Measurements from ENCODE around the gene TMOD4.

TMOD4 gene

DNA sequence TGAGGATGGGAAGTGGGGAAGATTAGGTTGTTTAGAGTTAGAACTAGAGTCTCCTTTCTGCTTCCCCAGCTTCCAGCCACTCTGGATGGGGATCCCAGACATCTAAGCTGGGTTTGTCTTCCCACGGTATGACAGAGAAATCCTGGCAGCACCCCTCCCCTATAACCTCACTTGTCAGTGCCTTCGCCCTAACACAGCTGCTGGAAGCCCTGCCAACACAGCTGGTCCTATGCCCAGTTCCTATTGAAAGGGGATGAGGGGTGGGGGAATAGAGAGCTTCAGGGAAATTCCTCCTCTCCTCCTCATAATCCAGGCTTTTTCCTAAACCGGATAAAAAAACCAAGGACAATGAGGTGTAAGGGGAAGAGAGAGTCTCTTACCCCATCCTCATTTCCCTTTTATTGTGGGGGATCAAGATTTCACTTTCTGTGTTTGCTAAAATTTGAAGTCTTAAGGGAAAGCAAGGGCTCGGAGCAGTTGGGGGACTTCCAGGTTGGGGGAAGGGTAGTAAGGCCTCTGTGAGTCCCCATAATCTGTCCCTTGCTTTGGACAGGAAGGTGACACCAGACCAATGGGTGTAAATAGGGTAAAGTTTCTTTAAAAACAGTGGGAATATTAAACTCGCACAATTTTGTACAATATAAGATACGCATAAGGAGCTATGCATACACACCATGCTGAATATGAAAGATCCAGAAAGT, 590 bp downstream of the TMOD4 start:
- DNase-seq (ENCODE audit: low read depth in 2 of 2), result no peak

GRCh38 chr1:151171190-151171589, 4.6 kb downstream of the TMOD4 start:
- no peak for DNase-seq (ENCODE audit: low read depth in 2 of 2)

DNA sequence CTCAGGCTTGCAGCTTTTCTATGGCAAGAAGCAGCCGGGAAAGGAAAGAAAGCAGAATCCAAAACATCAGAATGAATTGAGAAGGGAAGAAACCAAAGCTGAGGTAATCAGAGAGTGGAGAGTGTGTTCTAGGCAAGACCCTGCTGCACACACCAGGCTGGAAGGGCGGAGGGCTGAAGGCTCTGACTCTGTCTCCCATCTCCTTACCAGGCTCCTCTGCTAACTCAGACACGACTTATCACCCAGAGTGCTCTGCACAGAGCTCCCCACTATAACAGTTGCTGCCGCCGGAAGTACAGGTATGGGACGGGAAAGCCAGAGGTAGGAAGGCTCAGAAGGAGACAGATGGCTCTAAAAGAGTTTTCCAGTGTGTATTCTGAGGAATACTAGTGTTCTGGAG, 8.7 kb downstream of the TMOD4 start:
- no peak for DNase-seq (ENCODE audit: low read depth in 2 of 2)

GRCh38 chr1:151166505-151166956, 9.2 kb downstream of the TMOD4 start:
- no peak for DNase-seq (ENCODE audit: low read depth in 2 of 2)

DNA sequence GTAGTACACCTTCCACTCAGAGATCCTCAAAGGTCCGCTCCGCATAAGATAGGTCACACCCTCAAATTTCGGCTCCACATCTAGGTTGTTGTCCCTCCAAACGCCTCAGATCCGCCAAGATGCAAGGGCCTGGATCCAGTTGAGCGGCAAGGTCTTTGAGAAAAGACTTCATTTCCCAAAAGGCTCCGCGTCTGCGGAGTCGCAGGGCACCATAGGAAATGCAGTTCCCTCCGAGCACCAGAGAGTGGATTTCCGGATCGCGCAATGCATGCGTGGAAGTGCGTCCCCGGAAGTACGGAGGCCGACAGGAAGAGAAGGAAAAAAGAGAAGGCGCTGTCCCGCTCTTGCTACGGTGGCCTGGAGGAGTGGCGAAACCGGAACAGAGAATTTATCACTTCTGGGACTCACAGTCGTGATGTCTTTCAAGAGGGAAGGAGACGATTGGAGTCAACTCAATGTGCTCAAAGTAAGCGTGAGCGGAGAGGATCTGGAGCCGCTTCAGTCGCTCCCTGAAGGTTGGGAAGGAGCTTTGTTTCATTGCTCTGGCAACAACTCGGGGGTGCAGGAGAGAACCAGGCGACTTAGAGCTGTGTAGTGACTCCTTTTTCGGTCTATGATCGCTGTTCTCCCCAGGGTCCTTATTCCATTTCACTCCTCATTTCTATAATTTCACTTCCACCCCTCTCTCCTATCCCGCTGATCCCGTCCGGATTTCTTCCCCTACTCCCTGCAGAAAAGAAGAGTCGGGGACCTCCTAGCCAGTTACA, 9.9 kb downstream of the TMOD4 start, which contains the start of the genes LYSMD1 and SCNM1:
LYSMD1 (minus strand) TSS at position 165 of the 767 bp plus-strand sequence. CDS start 644 bp downstream, outside the sequence.
SCNM1 (plus strand) TSS at position 407 of the 767 bp plus-strand sequence; CDS start at position 416, 9 bp downstream.
- peak; percentile 87 to 92 for DNase-seq (ENCODE audit: low read depth in 2 of 2)

GRCh38 chr1:151165281-151165737, 10.5 kb downstream of the TMOD4 start:
- DNase-seq (ENCODE audit: low read depth in 2 of 2), result no peak

GRCh38 chr1:151164732-151165280, 11.0 kb downstream of the TMOD4 start:
- no peak for DNase-seq (ENCODE audit: low read depth in 2 of 2)

DNA sequence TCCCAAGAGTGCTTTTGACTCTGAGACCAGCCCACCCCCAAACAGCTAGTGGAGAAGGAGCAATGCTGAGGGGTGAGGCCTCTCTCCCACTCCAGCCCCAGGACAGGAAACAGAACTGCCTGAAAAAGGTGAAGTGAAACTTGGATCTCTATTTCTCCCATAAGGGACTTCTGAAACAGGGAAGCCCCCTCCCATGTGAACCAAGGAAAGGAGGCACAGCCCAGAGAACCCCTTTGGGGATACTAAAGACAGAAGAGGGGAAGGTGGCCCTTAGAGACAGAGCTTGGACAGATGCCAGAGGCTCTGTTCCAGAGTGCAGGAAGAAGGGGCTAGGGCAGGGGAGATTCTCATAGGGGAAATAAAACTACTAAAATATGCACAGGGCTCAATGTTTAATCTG, 16.4 kb downstream of the TMOD4 start:
- no peak for DNase-seq (ENCODE audit: low read depth in 2 of 2)

DNA sequence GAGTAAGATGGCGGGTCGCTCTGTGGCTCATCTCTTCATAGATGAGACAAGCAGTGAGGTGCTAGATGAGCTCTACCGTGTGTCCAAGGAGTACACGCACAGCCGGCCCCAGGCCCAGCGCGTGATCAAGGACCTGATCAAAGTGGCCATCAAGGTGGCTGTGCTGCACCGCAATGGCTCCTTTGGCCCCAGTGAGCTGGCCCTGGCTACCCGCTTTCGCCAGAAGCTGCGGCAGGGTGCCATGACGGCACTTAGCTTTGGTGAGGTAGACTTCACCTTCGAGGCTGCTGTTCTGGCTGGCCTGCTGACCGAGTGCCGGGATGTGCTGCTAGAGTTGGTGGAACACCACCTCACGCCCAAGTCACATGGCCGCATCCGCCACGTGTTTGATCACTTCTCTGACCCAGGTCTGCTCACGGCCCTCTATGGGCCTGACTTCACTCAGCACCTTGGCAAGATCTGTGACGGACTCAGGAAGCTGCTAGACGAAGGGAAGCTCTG, 17.0 kb downstream of the TMOD4 start:
- DNase-seq (ENCODE audit: low read depth in 2 of 2), result no peak

- DNase-seq (ENCODE audit: low read depth in 2 of 2), result no peak
Observed at GRCh38 chr1:151158326-151158725, 17.5 kb downstream of the TMOD4 start.

DNA sequence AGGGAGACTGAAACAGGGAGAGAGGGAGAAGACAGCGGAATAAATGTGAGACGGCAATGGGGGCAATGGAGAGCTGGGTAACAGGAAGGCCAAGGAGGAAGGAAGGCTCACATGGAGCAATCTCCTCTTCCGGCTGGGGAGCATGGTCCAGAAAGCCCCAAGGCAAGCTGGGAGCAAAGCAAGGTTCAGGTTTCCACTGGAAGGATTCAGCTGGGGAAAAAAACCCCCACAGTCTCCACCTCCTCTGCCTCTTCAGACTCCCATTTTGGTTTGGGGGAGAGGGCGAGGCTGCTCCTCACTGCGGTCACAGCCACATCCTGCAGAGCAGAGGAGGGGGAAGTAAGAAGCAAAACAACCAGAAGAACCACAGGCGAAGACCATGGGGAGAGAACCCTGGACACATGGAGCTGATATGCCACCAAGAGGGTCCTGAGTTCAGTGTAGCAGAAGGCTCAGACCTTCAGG, 18.7 kb downstream of the TMOD4 start:
- DNase-seq (ENCODE audit: low read depth in 2 of 2), result peak in 1 of 2 donors; percentile 37

DNA sequence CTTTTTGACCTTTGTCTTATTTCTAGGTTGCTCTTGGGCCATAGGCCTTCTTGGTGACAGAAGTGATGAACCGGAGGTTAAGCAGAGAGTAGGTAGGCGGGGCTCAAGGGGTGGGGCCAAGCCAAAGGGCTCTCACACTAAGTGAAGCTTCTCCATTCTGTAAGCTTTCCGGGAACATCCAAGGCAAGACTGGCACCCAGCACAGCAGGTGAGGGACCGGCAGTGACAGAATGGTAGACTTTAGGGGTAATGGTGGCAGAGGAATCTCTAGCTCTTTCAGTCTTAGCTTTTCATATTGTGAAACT, 19.3 kb downstream of the TMOD4 start, which contains the start of gene TNFAIP8L2:
TNFAIP8L2 (plus strand) TSS at position 135 of the 305 bp plus-strand sequence. CDS start 2,049 bp downstream, outside the sequence.
- DNase-seq (ENCODE audit: low read depth in 2 of 2), result peak; percentile 48 to 53

DNA sequence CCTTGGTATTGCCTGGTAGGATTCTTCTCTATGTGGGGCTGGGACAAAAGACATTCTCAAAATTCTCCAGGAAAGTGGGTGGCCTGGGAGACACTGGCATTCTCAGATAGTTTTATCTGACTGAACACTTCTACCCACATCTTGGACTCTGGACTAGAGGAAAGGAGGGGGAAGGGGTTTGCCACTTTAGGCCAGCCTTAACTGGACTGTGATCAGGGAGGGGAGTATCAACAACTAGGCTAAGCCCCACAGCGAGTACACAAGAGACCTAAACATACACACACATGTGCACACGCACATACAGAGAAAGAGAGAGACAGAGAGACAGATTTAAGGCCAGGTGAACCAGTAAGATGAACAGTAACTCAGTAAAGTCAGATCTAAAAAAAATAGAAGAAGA, 28.1 kb downstream of the TMOD4 start:
- DNase-seq (ENCODE audit: low read depth in 2 of 2), result no peak

DNA sequence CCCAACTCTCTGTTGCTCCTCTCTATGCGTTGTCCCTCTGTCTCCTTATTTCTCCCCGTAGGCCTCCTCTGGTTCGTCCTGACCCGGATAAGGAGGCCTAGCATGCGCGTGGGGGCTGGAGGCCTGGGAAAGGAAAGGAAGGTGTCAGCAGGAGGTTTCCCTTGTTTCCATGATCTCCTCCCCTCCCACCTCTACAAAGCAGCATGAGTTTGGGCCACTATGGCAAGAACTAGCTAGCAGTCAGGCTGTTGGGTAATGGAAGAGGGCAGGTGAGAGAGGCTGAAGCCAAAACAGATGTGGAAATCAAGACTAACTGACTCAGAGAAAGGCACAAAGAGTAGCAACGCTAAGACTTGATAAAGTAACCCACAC, 28.7 kb downstream of the TMOD4 start:
- DNase-seq (ENCODE audit: low read depth in 2 of 2), result no peak

DNA sequence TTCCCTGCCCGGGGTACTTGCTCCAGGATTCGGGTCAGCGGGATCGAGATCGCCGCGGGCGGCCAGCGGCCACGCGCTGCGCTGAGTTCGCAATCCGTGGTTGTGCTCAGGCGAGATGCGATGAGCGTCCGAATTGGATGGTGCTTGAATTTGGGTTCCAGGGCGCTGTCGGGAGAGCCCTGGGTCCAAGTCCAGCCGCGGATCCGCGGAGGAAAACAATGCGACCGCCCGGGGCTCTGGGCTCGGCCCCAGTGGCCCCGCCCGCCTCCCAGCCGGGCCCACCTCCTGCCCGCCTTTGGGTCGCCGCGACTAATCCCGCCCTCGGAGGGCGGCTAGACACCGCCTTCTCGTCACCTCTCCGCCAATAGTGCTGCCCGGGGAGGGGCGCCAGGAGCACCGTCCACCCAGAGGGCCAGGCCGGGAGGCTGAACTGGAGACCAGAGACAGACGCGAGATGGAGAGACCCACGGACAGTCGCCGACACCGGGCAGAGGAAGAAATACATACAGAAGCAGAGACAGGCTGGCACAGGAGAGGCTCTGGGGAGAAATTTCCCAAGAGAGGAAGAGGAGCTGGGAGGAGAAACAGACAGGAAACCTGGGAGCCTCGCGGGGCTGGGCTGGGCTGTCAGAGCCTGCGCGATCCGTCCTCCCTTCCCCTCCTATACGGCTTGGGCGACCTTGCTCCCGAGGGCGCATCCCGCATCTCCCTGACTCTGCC, 29.2 kb downstream of the TMOD4 start, which contains the start of gene SEMA6C:
SEMA6C (minus strand) TSS at position 220 of the 720 bp plus-strand sequence. CDS start 4,010 bp downstream, outside the sequence.
- DNase-seq (ENCODE audit: low read depth in 2 of 2), result peak; percentile 74

DNA sequence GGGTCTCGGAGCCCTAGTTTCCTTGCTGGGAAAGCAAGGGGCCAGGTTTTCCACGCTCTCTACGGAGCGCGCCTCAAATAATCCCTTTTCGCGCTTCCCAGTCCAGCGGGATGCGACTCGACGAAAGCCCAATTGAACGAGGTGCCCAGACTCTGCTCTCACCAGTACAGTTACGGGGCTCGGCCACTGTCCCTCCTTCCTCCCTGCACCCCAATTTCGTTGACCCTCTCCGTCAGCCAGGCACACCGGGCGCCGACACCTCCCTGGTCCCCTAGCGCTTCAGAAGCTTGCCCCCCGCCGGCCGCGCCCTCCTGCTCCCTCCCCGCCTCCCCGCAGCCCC, 29.7 kb downstream of the TMOD4 start:
- DNase-seq (ENCODE audit: low read depth in 2 of 2), result no peak

GRCh38 chr1:151145304-151146071, 30.3 kb downstream of the TMOD4 start:
- no peak for DNase-seq (ENCODE audit: low read depth in 2 of 2)

GRCh38 chr1:151144474-151145303, 31.1 kb downstream of the TMOD4 start:
- no peak for DNase-seq (ENCODE audit: low read depth in 2 of 2)

DNA sequence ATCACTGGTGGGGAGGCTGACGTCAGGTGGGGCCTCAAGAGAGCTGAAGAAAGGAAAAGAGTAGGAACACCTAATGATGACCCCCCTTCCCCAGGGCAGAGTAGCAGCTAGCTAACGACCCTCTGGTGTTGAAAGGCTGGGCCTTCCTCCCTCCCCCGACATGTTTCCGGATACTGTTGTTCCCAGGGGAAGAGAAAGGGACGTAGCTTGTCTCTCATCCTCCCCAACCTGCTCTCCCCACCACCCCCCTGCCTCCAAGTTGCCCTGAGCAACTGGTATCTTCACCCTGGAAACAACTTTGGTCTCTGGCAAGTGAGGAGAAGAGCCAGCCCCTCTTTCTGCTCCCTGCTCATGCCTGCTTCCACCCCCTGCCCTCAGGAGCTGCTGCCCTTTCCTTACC, 31.8 kb downstream of the TMOD4 start:
- no peak for DNase-seq (ENCODE audit: low read depth in 2 of 2)

- no peak for DNase-seq (ENCODE audit: low read depth in 2 of 2)
Observed at GRCh38 chr1:151143057-151143435, 32.7 kb downstream of the TMOD4 start.
